ENCODE data around the gene POLR1C. TPM values are rescaled to one million over a fixed set of nuclear protein-coding genes. Genes with fewer than 3 reads are reported as not detected.
"Not testable (repeated sequence)": the region's sequence is repeated elsewhere in the genome, so short reads cannot be mapped to it uniquely, and the experiment has no call there.

Gene POLR1C, protein sequence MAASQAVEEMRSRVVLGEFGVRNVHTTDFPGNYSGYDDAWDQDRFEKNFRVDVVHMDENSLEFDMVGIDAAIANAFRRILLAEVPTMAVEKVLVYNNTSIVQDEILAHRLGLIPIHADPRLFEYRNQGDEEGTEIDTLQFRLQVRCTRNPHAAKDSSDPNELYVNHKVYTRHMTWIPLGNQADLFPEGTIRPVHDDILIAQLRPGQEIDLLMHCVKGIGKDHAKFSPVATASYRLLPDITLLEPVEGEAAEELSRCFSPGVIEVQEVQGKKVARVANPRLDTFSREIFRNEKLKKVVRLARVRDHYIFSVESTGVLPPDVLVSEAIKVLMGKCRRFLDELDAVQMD
- total RNA-seq = 10 to 100 TPM; 13.4 to 25.1 (median 16.7) TPM

DNA sequence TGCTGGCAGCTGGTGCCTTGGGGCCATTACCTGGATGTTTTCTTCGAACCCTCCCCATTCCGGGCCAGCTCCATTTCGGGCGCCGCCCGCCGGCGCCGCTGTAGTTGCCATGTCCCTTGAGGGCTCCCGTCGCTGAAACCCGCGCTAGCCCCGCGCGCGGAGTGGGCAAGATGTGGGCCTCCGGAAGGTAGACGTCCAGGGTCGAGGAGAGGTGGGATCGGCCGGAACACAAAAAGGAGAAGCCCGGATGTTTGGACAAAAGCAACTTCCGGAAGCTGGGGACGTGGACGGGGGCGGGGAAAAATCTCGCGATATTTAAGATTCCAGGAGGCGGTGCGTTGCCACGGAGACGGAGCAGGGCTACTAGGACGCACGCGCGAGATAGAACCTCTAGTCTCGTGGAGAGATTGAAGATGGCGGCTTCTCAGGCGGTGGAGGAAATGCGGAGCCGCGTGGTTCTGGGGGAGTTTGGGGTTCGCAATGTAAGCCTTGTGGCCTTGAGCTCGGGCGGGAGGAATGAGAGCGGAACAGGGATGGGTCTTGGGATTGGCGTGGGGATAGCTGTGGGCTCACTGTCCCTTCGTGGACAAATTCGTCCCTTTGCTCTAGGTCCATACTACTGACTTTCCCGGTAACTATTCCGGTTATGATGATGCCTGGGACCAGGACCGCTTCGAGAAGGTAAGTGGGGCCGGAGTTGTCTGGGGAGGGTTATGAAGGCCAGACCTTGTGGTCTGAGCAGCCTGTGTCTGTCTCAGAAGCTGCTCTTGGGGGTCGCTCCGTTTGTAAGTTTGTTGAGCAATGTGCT, at the start of gene POLR1C, which contains the start of gene YIPF3:
TSS of gene POLR1C (plus strand) at position 393 of the 808 bp plus-strand sequence. CDS start at position 414, 21 bp downstream.
TSS of gene YIPF3 (minus strand) at position 230 of the 808 bp plus-strand sequence. CDS start at position 111, 119 bp downstream.
- peaks cover 28 to 32% of the 10 kb centered on the region in 2 donors for H3K4me1 ChIP-seq
- peak within 1 kb of the TSS; percentile 74 to 97 (median 87) for H3K4me3 ChIP-seq
- peaks cover 0 to 67% of the 10 kb centered on the region in 2 donors for H3K36me3 ChIP-seq
- no peaks in the 10 kb centered on the region for H3K27me3 ChIP-seq
- intact Hi-C loops (cut with DNase I; ENCODE audit: low total_unique reads) (loop anchor here (2.0 to 5.0 kb wide), 2 partner anchors 90 to 335 kb away; partner anchors contain the start of genes ABCC10 and CUL9), in situ Hi-C loops (cut with MboI; ENCODE audit: low sequenced_read_pairs in 4 of 4) (loop anchor here in 1 of 4 donors (25.0 kb wide), 1 partner anchor 280 kb away; the partner anchor contains the start of genes DNPH1 and TTBK1)
- peak within 1 kb of the TSS; percentile 88 to 98 (median 90) for H3K27ac ChIP-seq
- peak; percentile 98 for DNase-seq
- TF ChIP-seq, protein P1, sequence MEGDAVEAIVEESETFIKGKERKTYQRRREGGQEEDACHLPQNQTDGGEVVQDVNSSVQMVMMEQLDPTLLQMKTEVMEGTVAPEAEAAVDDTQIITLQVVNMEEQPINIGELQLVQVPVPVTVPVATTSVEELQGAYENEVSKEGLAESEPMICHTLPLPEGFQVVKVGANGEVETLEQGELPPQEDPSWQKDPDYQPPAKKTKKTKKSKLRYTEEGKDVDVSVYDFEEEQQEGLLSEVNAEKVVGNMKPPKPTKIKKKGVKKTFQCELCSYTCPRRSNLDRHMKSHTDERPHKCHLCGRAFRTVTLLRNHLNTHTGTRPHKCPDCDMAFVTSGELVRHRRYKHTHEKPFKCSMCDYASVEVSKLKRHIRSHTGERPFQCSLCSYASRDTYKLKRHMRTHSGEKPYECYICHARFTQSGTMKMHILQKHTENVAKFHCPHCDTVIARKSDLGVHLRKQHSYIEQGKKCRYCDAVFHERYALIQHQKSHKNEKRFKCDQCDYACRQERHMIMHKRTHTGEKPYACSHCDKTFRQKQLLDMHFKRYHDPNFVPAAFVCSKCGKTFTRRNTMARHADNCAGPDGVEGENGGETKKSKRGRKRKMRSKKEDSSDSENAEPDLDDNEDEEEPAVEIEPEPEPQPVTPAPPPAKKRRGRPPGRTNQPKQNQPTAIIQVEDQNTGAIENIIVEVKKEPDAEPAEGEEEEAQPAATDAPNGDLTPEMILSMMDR (IDR thresholded peaks at IDR 0.05 in 4 of 5, conservative IDR thresholded peaks at IDR 0.05 in 1 of 5) = no peak
- peak; percentile 70 to 74 for TF ChIP-seq POLR2A (IDR thresholded peaks at IDR 0.05)
- peak; percentile 98 to 99 for ATAC-seq
- no peaks in the 10 kb centered on the region for H3K9me3 ChIP-seq

DNA sequence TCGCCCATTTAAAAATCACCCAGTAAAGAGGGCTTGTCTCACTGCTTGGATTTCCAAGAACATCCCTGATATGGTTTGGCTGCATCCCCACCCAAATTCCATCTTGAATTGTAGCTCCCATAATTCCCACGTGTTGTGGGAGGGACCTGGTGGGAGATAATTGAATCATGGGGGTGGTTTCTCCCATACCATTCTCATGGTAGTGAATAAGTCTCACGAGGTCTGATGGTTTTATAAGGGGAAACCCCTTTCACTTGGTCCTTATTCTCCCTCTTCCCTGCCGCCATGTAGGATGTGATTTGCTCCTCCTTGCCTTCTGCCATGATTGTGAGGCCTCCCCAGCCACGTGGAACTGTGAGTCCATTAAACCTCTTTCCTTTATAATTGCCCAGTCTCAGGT, 49.6 kb upstream of the POLR1C start:
- DNase-seq; H3K27ac ChIP-seq; H3K9me3 ChIP-seq; H3K36me3 ChIP-seq; ATAC-seq; H3K27me3 ChIP-seq; H3K4me1 ChIP-seq; intact Hi-C loops (cut with DNase I; ENCODE audit: low total_unique reads); H3K4me3 ChIP-seq; in situ Hi-C loops (cut with MboI; ENCODE audit: low sequenced_read_pairs in 4 of 4): not testable (repeated sequence)

DNA sequence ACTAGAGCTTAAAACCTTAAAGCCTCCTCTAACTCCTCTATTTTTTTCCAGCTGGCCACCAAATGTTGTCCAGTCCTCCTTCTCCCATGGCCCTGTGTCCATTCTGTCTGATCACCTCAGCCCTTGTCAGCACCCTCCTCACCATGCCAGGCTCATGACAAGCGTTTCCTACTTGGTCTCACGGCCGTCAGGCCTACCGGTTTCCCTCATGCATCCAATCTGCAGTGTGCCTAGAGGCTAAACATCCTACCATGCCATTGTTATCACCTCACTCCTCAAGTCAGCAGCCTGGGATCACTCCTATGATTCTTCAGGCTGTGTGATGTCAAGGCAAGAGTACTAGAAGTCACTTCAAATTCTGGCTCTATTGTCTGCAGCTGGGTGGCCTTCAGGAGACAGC, 49.1 kb upstream of the POLR1C start:
- TF ChIP-seq POLR2A (IDR thresholded peaks at IDR 0.05) = no peak
- ATAC-seq (no peak), DNase-seq (no peak)
- H3K9me3 ChIP-seq = no peaks in the 10 kb centered on the region
- no peaks in the 10 kb centered on the region for H3K36me3 ChIP-seq
- in situ Hi-C loops (cut with MboI; ENCODE audit: low sequenced_read_pairs in 4 of 4) = no loop called here
- intact Hi-C loops (cut with DNase I; ENCODE audit: low total_unique reads) = no loop called here
- no peak overlapping the region for H3K27ac ChIP-seq
- peaks cover 0 to 6% (median under 1%) of the 10 kb centered on the region in 3 donors for H3K27me3 ChIP-seq
- no peaks in the 10 kb centered on the region for H3K4me1 ChIP-seq
- H3K4me3 ChIP-seq = no peak overlapping the region

DNA sequence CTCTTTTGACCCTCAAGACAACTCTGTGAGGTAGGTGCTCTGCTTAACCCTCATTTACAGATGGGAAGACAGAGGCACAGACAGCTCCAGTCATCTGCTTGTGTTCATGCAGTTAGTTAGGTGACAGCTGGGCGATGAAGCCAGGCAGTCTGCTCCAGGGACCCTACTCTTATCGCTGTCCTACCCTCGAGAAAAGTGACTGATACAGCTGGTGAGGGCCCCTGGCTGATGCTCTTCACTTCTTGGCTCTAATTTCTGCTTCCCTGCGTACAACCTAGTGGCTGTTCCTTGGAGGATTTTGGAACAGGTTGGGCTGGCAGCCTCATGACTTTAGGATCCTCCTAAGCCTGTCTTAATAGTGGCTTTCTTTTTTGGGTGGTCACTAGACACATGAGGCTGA, 48.6 kb upstream of the POLR1C start:
- Histone ChIP-seq H3K27me3 (peaks cover 0 to 6% (median 0%) of the 10 kb centered on the region in 3 donors), H3K4me3 (no peak overlapping the region), H3K27ac (no peak overlapping the region), H3K9me3 (no peaks in the 10 kb centered on the region), H3K4me1 (no peaks in the 10 kb centered on the region), H3K36me3 (no peaks in the 10 kb centered on the region)
- no peak for DNase-seq
- no peak for TF ChIP-seq POLR2A (IDR thresholded peaks at IDR 0.05)
- TF ChIP-seq, protein P1 (IDR thresholded peaks at IDR 0.05 in 4 of 5, conservative IDR thresholded peaks at IDR 0.05 in 1 of 5) = no peak
- in situ Hi-C loops (cut with MboI; ENCODE audit: low sequenced_read_pairs in 4 of 4) (no loop called here), intact Hi-C loops (cut with DNase I; ENCODE audit: low total_unique reads) (no loop called here)
- ATAC-seq = no peak

DNA sequence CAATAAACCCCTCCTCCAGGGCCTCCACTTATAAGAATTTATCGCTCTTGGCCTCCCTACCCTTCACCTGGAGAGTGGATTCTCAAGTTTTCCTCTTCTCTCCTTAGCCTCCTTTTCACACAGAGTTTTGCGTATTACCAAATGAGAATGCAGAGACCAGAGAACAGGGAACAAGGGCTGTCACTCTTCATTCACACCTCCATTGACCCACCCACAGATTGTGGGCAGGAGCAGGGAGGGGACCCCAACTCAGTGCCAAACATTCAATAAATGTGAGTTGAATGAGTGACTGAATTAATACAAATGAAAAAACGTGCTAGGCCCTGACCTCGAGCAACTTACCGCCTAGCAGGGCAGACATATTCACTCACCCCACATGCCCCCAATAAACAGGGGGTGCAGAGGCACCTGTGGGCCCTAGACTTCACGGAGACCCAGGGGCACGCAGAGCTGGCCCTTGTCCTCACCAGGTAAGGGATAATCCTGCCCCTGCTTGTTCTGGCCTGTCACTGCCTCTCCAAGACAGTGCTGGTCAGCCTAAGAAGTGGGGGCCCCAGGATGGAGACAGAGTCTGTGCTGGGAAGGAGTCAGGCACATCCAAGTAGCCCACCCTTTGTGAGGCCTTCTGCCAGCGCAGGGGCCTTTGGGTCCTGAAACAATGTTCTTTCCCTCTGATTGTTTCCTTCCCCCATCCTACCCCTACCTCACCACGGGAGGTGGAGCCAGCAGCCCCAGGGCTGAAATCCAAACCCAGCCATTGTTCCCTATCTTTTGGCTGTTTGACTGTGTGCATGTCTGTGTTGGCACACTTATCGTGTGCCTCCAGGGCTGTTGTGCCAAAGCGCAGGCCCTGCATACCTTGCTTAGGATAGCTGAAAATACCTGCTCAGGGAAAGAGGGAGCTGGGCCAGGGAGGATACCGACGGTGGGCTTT, 47.9 kb upstream of the POLR1C start:
- no peak for TF ChIP-seq POLR2A (IDR thresholded peaks at IDR 0.05)
- TF ChIP-seq, protein P1 (IDR thresholded peaks at IDR 0.05 in 4 of 5, conservative IDR thresholded peaks at IDR 0.05 in 1 of 5) = no peak
- Histone ChIP-seq H3K4me3 (no peak overlapping the region), H3K27ac (no peak overlapping the region), H3K4me1 (no peaks in the 10 kb centered on the region), H3K36me3 (no peaks in the 10 kb centered on the region), H3K9me3 (no peaks in the 10 kb centered on the region), H3K27me3 (peaks cover 0 to 6% (median 0%) of the 10 kb centered on the region in 3 donors)
- ATAC-seq (no peak), DNase-seq (no peak)
- in situ Hi-C loops (cut with MboI; ENCODE audit: low sequenced_read_pairs in 4 of 4) (no loop called here), intact Hi-C loops (cut with DNase I; ENCODE audit: low total_unique reads) (no loop called here)
